Panc1 (cell line): ENCODE data around the gene UBL5. TPM values are rescaled to one million over a fixed set of nuclear protein-coding genes. Genes with fewer than 3 reads are reported as not detected.
"Not testable (repeated sequence)": the region's sequence is repeated elsewhere in the genome, so short reads cannot be mapped to it uniquely, and the experiment has no call there.

Experiments used
- ATAC-seq: fragments of 200-7000 bp; cut with Tn5 transposase; 2 replicates; pipeline ENCODE4 v1.9.1; 2020; ENCODE audit warnings: mild to moderate bottlenecking, moderate library complexity
- Bru-seq: library from RNA; stranded (reverse); fragments of 400-500 nt; gene quantifications from one replicate; lab custom pipeline; 2021; lab: Mats Ljungman, UMichigan
- BruChase-seq, 2 experiments: library from RNA; stranded (reverse); fragments of 400-500 nt; gene quantifications; one replicate each; lab custom pipeline; 2021; lab: Mats Ljungman, UMichigan
- BruUV-seq: library from RNA; stranded (reverse); fragments of 400-500 nt; replicated peaks from 2 replicates; lab custom pipeline; 2021; lab: Mats Ljungman, UMichigan
- CTCF ChIA-PET: fragments of 300-600 bp; sonication (Branson Sonifier 250); formaldehyde crosslinking; loops from one replicate; lab custom pipeline; 2022; ENCODE audit warnings: antibody characterized with exemption; lab: Charles Lee
- POLR2A ChIA-PET: fragments of 300-600 bp; sonication (Branson Sonifier 250); formaldehyde crosslinking; loops from one replicate; lab custom pipeline; 2022; ENCODE audit warnings: antibody characterized with exemption; lab: Charles Lee
- DNase-seq: peaks from one replicate; pipeline ENCODE4 v3.0.0-alpha.2; 2010; ENCODE audit warnings: low read depth, low spot score
- H3K27ac ChIP-seq: 2 replicates; pipeline ENCODE4 v1.5.1; 2011; ENCODE audit warnings: mild to moderate bottlenecking, low read length, inconsistent platforms
- H3K27me3 ChIP-seq: fragments of 200-500 bp; sonication (Bioruptor generic); 2 replicates; pipeline ENCODE4 v1.6.0; 2014; ENCODE audit warnings: low read length, inconsistent platforms; ENCODE audit not compliant: control insufficient read depth, insufficient read depth
- H3K36me3 ChIP-seq: fragments of 200-500 bp; sonication (Bioruptor generic); 2 replicates; pipeline ENCODE4 v1.5.1; 2014; ENCODE audit warnings: inconsistent platforms, mild to moderate bottlenecking, low read length, moderate library complexity; ENCODE audit not compliant: control insufficient read depth, insufficient read depth
- H3K4me1 ChIP-seq: 2 replicates; pipeline ENCODE4 v1.5.1; 2011; ENCODE audit warnings: inconsistent platforms, mild to moderate bottlenecking, low read length, moderate library complexity; ENCODE audit not compliant: control insufficient read depth, insufficient read depth
- H3K4me3 ChIP-seq, 2 experiments: 2 replicates each; pipeline ENCODE4 v1.5.1; 2011 to 2012; ENCODE audit warnings: low read depth in 2 of 2, low read length in 2 of 2, mild to moderate bottlenecking in 2 of 2, inconsistent platforms in 1 of 2, moderate library complexity in 1 of 2
- H3K9me3 ChIP-seq: fragments of 200-500 bp; sonication (Bioruptor generic); 2 replicates; pipeline ENCODE4 v1.5.1; 2014; ENCODE audit warnings: low read depth, mild to moderate bottlenecking, inconsistent platforms, low read length, moderate library complexity; ENCODE audit not compliant: control insufficient read depth, insufficient read depth
- CTCF ChIP-seq: fragments of 450-650 bp; IDR thresholded peaks from 2 replicates; pipeline ENCODE4 v1.5.1; 2017; ENCODE audit warnings: mild to moderate bottlenecking
- POLR2AphosphoS5 ChIP-seq: IDR thresholded peaks from 2 replicates; pipeline ENCODE4 v1.6.1; 2012; ENCODE audit warnings: mild to moderate bottlenecking, low read depth, low read length, moderate library complexity
- REST ChIP-seq, 2 experiments: IDR thresholded peaks; 2 replicates each; pipeline ENCODE4 v1.6.1; 2011 to 2012; ENCODE audit warnings: low read depth in 2 of 2, control low read depth in 1 of 2, low read length in 1 of 2, mild to moderate bottlenecking in 1 of 2, moderate library complexity in 1 of 2; ENCODE audit not compliant: insufficient read depth in 1 of 2
- SIN3A ChIP-seq: IDR thresholded peaks from 2 replicates; pipeline ENCODE4 v1.6.1; 2012; ENCODE audit warnings: low read depth, mild to moderate bottlenecking, low read length, moderate library complexity, borderline replicate concordance; ENCODE audit not compliant: insufficient read depth
- TCF7L2 ChIP-seq: IDR thresholded peaks from 2 replicates; pipeline ENCODE4 v1.6.1; 2011; ENCODE audit warnings: mild to moderate bottlenecking, low read depth, low read length, inconsistent platforms
- in situ Hi-C: cut with HindIII; loops from 2 replicates; pipeline ENCODE4 v1.10.0; 2016; ENCODE audit warnings: low sequenced_read_pairs, low pct_unique_long_range_greater_than_20kb
- intact Hi-C: fragments of 100-400 bp; cut with micrococcal nuclease; formaldehyde crosslinking; loops from one replicate; pipeline ENCODE4 v1.10.0; 2022; ENCODE audit not compliant: unreplicated experiment
- long read RNA-seq: library from polyadenylated mRNA; unstranded; transcript quantifications from one replicate; pipeline ENCODE4 v2.0.0, GENCODE V29; 2021; ENCODE audit not compliant: unreplicated experiment
- polyA plus RNA-seq: library from polyadenylated mRNA; unstranded; fragments of >200 nt; gene quantifications from one replicate; pipeline ENCODE4 v1.2.1, GENCODE V29; 2012; ENCODE audit warnings: missing spikeins; ENCODE audit not compliant: insufficient read length
- total RNA-seq: library from RNA; stranded (reverse); gene quantifications from one replicate; pipeline ENCODE4 v1.2.1, GENCODE V29; 2021; ENCODE audit not compliant: unreplicated experiment

The UBL5 gene
- total RNA-seq = 379 TPM
- polyA plus RNA-seq = 631 TPM
- Bru-seq, nascent RNA = percentile 92 among the genes with signal in this experiment
- BruChase-seq, experiment 1, labeled RNA remaining after a 2-hour chase = percentile 92 among the genes with signal in this experiment
- percentile 91 among the genes with signal in this experiment for BruChase-seq, experiment 2, labeled RNA remaining after a 6-hour chase
- long read RNA-seq, transcript UBL5-202 (5 exons, 432 nt) = major isoform, 120 of 457 reads
- long read RNA-seq, transcript UBL5-201 (5 exons, 513 nt) = minor isoform, 19 of 457 reads
- long read RNA-seq, partial matches to known transcripts = 294 of 457 reads
- long read RNA-seq, other reads (novel, unspliced or antisense) = 19 of 457 reads

- POLR2A ChIA-PET = interaction anchor here (0.7 kb wide), 1 partner anchor 10 kb away, joined by 3 read pairs; no protein-coding TSS in a partner anchor
- Histone ChIP-seq H3K27ac (peak within 1 kb of the TSS; percentile 88), H3K36me3 (peaks cover 6% of the 10 kb centered on the region), H3K9me3 (no peaks in the 10 kb centered on the region), H3K4me1 (no peaks in the 10 kb centered on the region), H3K4me3 (peak within 1 kb of the TSS; percentile 95 to 96), H3K27me3 (no peaks in the 10 kb centered on the region)
- intact Hi-C loops = no loop called here
- BruUV-seq = TSS peak; percentile 96
- in situ Hi-C loops = no loop called here
- CTCF ChIA-PET = no interaction called here
- TF ChIP-seq TCF7L2 = peak; percentile 82
- TF ChIP-seq REST (IDR thresholded peaks at IDR 0.05; ENCODE audit: insufficient read depth in 1 of 2, low read depth in 2 of 2, low read length in 1 of 2) = no peak
- TF ChIP-seq POLR2AphosphoS5 = peak; percentile 88
- peak; percentile 91 for TF ChIP-seq SIN3A
- no peak for TF ChIP-seq CTCF
- peak; percentile 30 for DNase-seq
- ATAC-seq = peak; percentile 98
Measured at GRCh38 chr19:9827289-9828238, at the start of gene UBL5. TSS of gene UBL5 (plus strand) at chr19:9827918. CDS start at chr19:9828338, 420 bp downstream.

GRCh38 chr19:9782338-9782737 is 45.4 kb upstream of the UBL5 start:
- ATAC-seq (no peak), DNase-seq (no peak)
- no peaks in the 10 kb centered on the region for H3K36me3 ChIP-seq
- BruUV-seq = no TSS peak
- H3K4me3 ChIP-seq = no peak overlapping the region
- no peak overlapping the region for H3K27ac ChIP-seq
- no peak for TF ChIP-seq TCF7L2
- no peak for TF ChIP-seq SIN3A
- no peak for TF ChIP-seq POLR2AphosphoS5
- no peak for TF ChIP-seq REST (IDR thresholded peaks at IDR 0.05; ENCODE audit: insufficient read depth in 1 of 2, low read depth in 2 of 2, low read length in 1 of 2)
- TF ChIP-seq CTCF = no peak
- ChIA-PET CTCF (no interaction called here), POLR2A (no interaction called here)
- no peaks in the 10 kb centered on the region for H3K27me3 ChIP-seq
- intact Hi-C loops (no loop called here), in situ Hi-C loops (no loop called here)
- H3K9me3 ChIP-seq = no peaks in the 10 kb centered on the region
- peaks cover 7% of the 10 kb centered on the region; the same call in 1 of the 2 replicates for H3K4me1 ChIP-seq

- H3K9me3 ChIP-seq, H3K27me3 ChIP-seq, in situ Hi-C loops, H3K36me3 ChIP-seq, DNase-seq, ATAC-seq, intact Hi-C loops, BruUV-seq, POLR2A ChIA-PET, H3K4me1 ChIP-seq, CTCF ChIA-PET: not testable (repeated sequence)
- peak overlapping the region; percentile 47 to 50; a peak in 3 of 4 replicates for H3K4me3 ChIP-seq
- H3K27ac ChIP-seq = peak overlapping the region; percentile 78
Measured at GRCh38 chr19:9784163-9784496, 43.6 kb upstream of the UBL5 start.
